ENCODE results near the gene LRRC1.

Gene LRRC1

GRCh38 chr6:53896196-53896595 is 101.4 kb downstream of the LRRC1 start:
- no peak for DNase-seq

- no peak for DNase-seq
These were observed 103.4 kb downstream of the LRRC1 start for GRCh38 chr6:53898026-53898795.

DNA sequence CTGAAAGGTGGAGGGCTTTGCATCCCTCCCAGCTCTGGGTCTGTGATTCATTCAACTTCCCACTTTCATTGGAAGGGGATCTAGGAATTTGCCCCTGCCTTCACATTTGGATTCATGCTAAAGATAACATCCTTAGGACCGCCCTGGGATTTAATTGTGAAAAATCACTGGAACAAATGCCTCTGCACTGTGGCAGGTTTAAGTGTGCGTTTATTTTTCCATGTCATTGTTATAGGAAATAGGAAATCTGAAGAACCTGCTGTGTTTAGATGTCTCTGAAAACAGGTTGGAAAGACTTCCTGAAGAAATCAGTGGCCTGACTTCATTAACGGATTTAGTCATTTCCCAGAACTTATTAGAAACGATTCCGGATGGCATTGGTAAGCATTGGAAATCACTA is 104.7 kb downstream of the LRRC1 start:
- DNase-seq: no peak

DNA sequence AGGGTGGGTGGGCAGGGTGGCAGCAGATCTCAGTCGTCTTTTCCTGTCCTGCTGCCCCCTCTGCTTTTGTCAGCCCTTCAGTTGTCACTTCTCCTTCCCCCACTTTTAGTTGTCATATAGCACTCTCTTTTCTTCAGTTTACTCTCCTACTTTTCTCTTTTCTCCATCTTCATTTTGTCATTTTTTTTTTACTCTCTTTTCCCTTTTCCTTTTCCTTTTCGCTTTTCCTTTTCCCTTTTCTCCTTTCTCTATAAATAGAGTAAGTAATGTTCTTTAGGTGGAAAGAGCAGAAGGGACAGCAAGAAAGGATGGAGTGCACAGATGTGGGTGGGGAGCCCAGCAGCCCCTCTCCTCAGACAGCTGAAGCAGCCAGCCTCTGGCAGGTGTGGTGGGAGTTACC is 108.6 kb downstream of the LRRC1 start:
- DNase-seq: no peak

- no peak for DNase-seq
These were observed 111.3 kb downstream of the LRRC1 start for GRCh38 chr6:53906103-53906502.

- DNase-seq: no peak
These were observed 112.0 kb downstream of the LRRC1 start for GRCh38 chr6:53906842-53907241.

GRCh38 chr6:53910834-53911233 is 116.0 kb downstream of the LRRC1 start:
- DNase-seq: no peak

DNA sequence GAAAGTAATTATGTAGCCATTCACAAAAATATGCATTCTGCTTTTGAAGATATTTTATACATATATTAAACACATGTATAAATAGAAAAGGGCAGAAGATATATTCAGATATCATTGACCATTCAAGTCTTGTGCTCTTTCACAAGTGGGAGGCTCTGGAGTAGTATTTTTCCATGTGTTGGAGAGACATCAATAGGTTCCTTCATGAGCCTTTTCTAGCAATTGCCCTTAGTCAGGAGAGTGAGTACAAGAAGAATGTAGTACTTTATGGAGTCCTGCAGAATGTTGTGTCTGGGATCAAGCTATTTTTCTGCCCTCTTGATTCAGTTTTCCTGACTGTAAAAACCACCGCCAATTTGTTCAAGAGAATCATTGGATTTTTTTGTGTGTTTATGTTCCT is 117.9 kb downstream of the LRRC1 start:
- no peak for DNase-seq

DNA sequence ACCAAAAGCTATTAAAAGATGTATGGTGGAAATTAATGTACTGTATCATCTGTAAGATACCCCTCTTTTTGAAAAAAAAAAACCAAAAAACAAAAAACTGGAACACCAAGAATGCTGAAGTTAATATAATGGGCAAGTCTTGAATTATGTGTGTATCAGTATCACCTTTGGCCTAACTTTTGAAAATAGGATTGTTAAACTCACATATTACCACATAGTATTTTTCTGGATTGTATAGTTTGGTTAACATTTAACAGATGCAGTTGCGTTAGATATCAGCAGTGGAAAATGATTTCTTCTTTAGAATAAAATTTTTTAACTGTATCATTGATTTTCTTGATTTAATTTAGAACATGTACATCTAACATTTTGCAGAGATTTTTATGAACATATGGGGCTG is 118.5 kb downstream of the LRRC1 start:
- no peak for DNase-seq

- DNase-seq: no peak
These were observed 120.4 kb downstream of the LRRC1 start for GRCh38 chr6:53915026-53915691.

DNA sequence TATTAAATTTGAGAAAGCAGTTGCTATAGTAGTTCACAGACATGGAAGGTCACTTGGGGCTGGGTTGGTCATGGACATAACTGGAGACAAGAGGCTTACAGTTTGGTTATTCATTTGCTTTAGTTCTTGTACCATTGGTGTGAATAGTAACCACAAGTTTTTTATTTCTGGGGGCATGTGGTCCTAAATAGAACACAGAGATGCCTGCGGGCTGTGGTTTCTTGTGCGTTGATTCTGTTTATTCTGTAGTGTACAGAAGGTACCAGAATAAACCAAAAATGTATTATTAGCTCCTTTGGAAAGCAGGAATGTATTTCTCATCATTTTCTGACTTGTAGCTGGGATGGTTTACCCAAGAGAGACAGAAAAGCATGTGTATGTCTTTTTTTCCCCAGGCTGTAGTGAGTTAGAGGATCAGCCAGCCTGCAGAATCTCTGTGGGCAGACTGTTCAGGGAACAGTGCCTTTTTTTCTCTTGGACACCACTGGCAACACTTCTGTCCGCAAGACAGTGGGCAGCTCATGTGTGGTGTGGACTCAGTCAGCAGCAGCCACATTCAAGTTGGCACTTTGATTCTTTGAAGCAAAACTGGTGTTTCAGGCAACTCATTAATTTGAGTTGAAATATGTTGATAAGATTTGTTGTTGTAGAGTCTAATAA is 122.1 kb downstream of the LRRC1 start:
- no peak for DNase-seq

GRCh38 chr6:53917464-53917842 is 122.6 kb downstream of the LRRC1 start:
- no peak for DNase-seq

GRCh38 chr6:53918854-53919510 is 124.2 kb downstream of the LRRC1 start:
- no peak for DNase-seq

DNA sequence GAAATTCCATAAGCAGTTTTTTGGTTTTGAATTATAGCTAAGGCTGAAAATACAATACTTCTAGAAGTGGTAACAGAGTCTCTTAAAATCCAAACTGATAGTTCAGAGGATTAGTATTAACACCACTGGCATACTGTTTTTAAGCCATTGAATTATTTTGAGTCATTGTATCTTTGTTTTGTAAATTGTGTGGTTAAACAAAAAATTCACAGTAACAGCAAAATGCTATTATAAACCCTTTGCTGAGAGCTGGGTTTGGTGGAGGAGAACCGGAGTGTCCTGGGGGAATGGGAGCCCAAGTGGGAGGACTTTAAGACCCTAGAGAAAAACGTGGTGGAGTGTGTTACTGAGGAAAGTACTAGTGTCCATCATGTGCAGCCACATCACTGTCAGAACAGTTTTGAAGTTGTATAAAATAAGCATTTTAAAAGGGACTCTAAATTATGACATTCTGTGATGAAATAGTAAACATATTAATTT is 125.1 kb downstream of the LRRC1 start:
- no peak for DNase-seq

DNA sequence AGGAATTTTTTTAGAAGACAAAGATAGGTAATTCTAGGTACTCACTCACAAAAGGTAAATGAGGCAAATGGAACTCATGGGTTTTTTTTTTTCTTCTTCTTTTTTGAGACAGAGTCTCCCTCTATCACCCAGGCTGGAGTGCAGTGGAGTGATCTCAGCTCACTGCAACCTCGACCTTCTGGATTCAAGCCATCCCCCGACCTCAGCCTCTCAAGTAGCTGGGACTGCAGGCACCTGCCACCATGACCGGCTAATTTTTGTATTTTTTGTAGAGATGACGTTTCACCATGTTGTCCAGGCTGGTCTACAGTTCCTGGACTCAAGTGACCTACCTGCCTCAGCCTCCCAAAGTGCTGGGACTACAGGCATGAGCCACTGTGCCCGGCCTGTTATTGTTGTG is 126.1 kb downstream of the LRRC1 start:
- no peak for DNase-seq

DNA sequence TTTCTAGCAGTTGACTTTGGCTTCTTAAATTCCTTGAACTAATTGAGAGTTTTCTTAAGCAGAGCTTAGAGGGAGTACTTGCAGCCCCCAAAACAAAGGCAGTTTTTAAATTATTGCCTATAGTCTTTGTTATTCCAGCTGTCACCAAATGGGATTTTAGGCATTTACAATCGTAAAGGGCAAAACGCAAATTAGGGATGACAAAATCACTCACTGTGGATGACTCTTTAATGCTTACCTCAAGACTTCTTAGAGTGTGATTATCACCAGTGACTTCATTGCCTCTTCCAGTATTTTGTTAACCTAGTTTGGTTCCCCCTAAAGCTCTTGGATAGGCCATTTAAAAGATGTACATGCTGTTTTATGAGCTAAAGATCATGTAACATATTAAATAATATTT is 126.8 kb downstream of the LRRC1 start:
- DNase-seq: no peak

GRCh38 chr6:53922539-53922981 is 127.8 kb downstream of the LRRC1 start:
- DNase-seq: no peak

DNA sequence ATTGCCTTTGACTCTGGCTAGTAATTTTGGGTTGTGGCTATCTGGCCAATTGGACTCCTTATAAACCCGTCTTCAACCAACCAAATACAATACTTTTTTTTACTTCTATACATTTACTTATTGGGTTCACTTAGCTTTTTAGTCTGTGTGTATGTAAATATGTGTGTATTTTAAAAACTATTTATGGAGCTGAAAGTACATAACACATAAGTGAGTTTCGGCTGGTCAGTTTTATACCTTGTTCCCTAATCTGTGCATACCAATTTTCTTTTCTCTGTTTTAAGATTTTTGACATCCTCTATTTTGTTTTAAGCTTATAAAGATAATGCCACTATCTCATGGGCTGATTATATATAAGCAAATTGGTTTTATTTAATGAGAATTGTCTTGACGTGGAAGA is 129.5 kb downstream of the LRRC1 start:
- DNase-seq: no peak

- DNase-seq: no peak
These were observed 130.1 kb downstream of the LRRC1 start for GRCh38 chr6:53924821-53925422.

- DNase-seq: no peak
These were observed 131.1 kb downstream of the LRRC1 start for GRCh38 chr6:53925891-53926290.

- DNase-seq: no peak
These were observed 131.7 kb downstream of the LRRC1 start for GRCh38 chr6:53926505-53926904.

- no peak for DNase-seq
These were observed 133.8 kb downstream of the LRRC1 start for GRCh38 chr6:53928641-53929040.
